Measurements from ENCODE around the gene RAB11FIP3. TPM values are rescaled to one million over a fixed set of nuclear protein-coding genes. Genes with fewer than 3 reads are reported as not detected.
A peak's percentile ranks its signal among the peaks of the same experiment; 100 is the strongest.

The RAB11FIP3 gene
- total RNA-seq, 1 experiment from 2014 or later = 12.8 TPM

DNA sequence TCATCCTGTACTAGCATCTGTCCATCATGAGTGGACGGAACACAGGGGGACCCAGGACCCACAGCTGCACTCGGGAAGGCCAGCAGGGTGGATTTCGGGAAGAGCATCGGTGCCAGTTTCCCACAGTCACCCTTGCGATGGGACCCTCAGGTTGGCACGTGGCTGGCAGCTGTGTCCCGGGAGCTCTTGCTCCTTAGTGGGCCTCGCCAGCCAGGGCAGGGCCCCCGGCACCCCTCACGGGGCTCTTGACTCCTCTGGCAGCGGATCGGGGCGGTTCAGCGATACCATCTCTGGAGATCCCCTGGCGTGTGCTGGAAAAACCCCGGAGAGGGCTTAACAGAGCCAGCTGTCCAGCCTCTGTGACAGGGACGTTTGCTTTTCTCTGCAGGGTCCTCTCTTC lies 111.3 kb downstream of the RAB11FIP3 start (continued):
- no peak for TF ChIP-seq POLR2A (IDR thresholded peaks at IDR 0.05; ENCODE audit: borderline replicate concordance, extremely low read depth, insufficient read depth, insufficient read length)

GRCh38 chr16:537415-538335 lies 112.2 kb downstream of the RAB11FIP3 start:
- ChIA-PET POLR2A (no interaction called here), RAD21 (ENCODE audit: low non-redundant PET in 1 of 2, low total read pairs in 2 of 2, uncharacterized antibody in 2 of 2, unreplicated experiment in 2 of 2) (no interaction called here), CTCF (no interaction called here)
- BruUV-seq (replicated peaks) = no TSS peak
- H3K27ac ChIP-seq (ENCODE audit: low read depth, low read length) = no peak overlapping the region
- H4K20me1 ChIP-seq (ENCODE audit: insufficient read depth) = no peaks in the 10 kb centered on the region
- ATAC-seq (no peak), DNase-seq (ENCODE audit: low read depth, low spot score) (no peak)
- H3K9me2 ChIP-seq (ENCODE audit: insufficient read depth) = no peaks in the 10 kb centered on the region
- intact Hi-C loops (cut with micrococcal nuclease) = no loop called here
- TF ChIP-seq RAD21 (IDR thresholded peaks at IDR 0.05; ENCODE audit: low read depth) (no peak), EZH2phosphoT487 (IDR thresholded peaks at IDR 0.05; ENCODE audit: borderline replicate concordance) (no peak)
- TF ChIP-seq, protein P1, sequence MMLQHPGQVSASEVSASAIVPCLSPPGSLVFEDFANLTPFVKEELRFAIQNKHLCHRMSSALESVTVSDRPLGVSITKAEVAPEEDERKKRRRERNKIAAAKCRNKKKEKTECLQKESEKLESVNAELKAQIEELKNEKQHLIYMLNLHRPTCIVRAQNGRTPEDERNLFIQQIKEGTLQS (IDR thresholded peaks at IDR 0.05) = no peak
- TF ChIP-seq, protein P2, sequence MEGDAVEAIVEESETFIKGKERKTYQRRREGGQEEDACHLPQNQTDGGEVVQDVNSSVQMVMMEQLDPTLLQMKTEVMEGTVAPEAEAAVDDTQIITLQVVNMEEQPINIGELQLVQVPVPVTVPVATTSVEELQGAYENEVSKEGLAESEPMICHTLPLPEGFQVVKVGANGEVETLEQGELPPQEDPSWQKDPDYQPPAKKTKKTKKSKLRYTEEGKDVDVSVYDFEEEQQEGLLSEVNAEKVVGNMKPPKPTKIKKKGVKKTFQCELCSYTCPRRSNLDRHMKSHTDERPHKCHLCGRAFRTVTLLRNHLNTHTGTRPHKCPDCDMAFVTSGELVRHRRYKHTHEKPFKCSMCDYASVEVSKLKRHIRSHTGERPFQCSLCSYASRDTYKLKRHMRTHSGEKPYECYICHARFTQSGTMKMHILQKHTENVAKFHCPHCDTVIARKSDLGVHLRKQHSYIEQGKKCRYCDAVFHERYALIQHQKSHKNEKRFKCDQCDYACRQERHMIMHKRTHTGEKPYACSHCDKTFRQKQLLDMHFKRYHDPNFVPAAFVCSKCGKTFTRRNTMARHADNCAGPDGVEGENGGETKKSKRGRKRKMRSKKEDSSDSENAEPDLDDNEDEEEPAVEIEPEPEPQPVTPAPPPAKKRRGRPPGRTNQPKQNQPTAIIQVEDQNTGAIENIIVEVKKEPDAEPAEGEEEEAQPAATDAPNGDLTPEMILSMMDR (IDR thresholded peaks at IDR 0.05 in 2 of 3, conservative IDR thresholded peaks at IDR 0.05 in 1 of 3; ENCODE audit: borderline replicate concordance in 1 of 3, insufficient read depth in 1 of 3, low read depth in 2 of 3, low read length in 2 of 3) = peak in 1 of 3 experiments; percentile 19; a peak in 2 of 6 replicates
- TF ChIP-seq, protein P3, sequence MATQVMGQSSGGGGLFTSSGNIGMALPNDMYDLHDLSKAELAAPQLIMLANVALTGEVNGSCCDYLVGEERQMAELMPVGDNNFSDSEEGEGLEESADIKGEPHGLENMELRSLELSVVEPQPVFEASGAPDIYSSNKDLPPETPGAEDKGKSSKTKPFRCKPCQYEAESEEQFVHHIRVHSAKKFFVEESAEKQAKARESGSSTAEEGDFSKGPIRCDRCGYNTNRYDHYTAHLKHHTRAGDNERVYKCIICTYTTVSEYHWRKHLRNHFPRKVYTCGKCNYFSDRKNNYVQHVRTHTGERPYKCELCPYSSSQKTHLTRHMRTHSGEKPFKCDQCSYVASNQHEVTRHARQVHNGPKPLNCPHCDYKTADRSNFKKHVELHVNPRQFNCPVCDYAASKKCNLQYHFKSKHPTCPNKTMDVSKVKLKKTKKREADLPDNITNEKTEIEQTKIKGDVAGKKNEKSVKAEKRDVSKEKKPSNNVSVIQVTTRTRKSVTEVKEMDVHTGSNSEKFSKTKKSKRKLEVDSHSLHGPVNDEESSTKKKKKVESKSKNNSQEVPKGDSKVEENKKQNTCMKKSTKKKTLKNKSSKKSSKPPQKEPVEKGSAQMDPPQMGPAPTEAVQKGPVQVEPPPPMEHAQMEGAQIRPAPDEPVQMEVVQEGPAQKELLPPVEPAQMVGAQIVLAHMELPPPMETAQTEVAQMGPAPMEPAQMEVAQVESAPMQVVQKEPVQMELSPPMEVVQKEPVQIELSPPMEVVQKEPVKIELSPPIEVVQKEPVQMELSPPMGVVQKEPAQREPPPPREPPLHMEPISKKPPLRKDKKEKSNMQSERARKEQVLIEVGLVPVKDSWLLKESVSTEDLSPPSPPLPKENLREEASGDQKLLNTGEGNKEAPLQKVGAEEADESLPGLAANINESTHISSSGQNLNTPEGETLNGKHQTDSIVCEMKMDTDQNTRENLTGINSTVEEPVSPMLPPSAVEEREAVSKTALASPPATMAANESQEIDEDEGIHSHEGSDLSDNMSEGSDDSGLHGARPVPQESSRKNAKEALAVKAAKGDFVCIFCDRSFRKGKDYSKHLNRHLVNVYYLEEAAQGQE (IDR thresholded peaks at IDR 0.05; ENCODE audit: low read depth) = no peak
- no peaks in the 10 kb centered on the region for H3K36me3 ChIP-seq (ENCODE audit: control insufficient read depth in 1 of 2, insufficient read depth in 2 of 2, low read length in 2 of 2)
- peaks cover 16 to 34% of the 10 kb centered on the region in 2 experiments for H3K4me1 ChIP-seq (ENCODE audit: control insufficient read depth in 1 of 2, insufficient read depth in 2 of 2, low read length in 2 of 2)
- no peak overlapping the region for H3K9ac ChIP-seq (ENCODE audit: low read length)
- no peaks in the 10 kb centered on the region for H3K9me3 ChIP-seq (ENCODE audit: control insufficient read depth in 1 of 2, insufficient read depth in 1 of 2, low read depth in 1 of 2, low read length in 2 of 2)
- H3K79me2 ChIP-seq (ENCODE audit: insufficient read depth, low read length) = peaks cover 79% of the 10 kb centered on the region
- H3K27me3 ChIP-seq (ENCODE audit: insufficient read depth, low read length) = no peaks in the 10 kb centered on the region
- H2AFZ ChIP-seq (ENCODE audit: low read depth, low read length, poor library complexity, severe bottlenecking) = no peak overlapping the region
- H3K4me2 ChIP-seq (ENCODE audit: low read length) = no peak overlapping the region
- no peak overlapping the region for H3K4me3 ChIP-seq (replicated peaks in 1 of 2; ENCODE audit: low read depth in 1 of 2, low read length in 2 of 2)
